B cell (primary cell): ENCODE results near the gene CTSO. TPM values are rescaled to one million over a fixed set of nuclear protein-coding genes. Genes with fewer than 3 reads are reported as not detected.
A peak's percentile ranks its signal among the peaks of the same experiment; 100 is the strongest.

Experiments used
- ATAC-seq: fragments of 200-7000 bp; cut with Tn5 transposase; one replicate; pipeline ENCODE4 v1.10.0; 2021; ENCODE audit warnings: low read depth, mild to moderate bottlenecking, moderate number of reproducible peaks, moderate library complexity
- CTCF ChIA-PET: fragments of 350-600 bp; sonication (Branson Sonifier 250); formaldehyde crosslinking; loops from one replicate; lab custom pipeline; 2021; ENCODE audit warnings: antibody characterized with exemption, inconsistent platforms; lab: Charles Lee
- POLR2A ChIA-PET: fragments of 350-600 bp; sonication (Branson Sonifier 250); formaldehyde crosslinking; loops from one replicate; lab custom pipeline; 2021; ENCODE audit warnings: antibody characterized with exemption; lab: Charles Lee
- DNase-seq: peaks from one replicate; pipeline ENCODE4 v3.0.0; 2013
- H2AFZ ChIP-seq: 2 replicates; pipeline ENCODE4 v1.6.1; 2012; ENCODE audit warnings: mild to moderate bottlenecking, low read depth, low read length; ENCODE audit not compliant: insufficient read depth, poor library complexity, severe bottlenecking
- H3K27ac ChIP-seq, 2 donors: 1 replicate in 1 of 2; 2 replicates in 1 of 2; pipeline ENCODE4 v1.5.1; 2012 to 2013; ENCODE audit warnings: low read length in 2 of 2, mild to moderate bottlenecking in 2 of 2, moderate library complexity in 1 of 2
- H3K27me3 ChIP-seq, 4 experiments: fragments of 200-600 bp in 1 of 4; sonication (generic) in 1 of 4; replicated peaks in 1 of 4; 1 replicate in 2 of 4; 2 replicates in 2 of 4; pipeline versions ENCODE4 v1.6.1 to v1.7.0; 2013 to 2016; ENCODE audit warnings: low read length in 3 of 4, mild to moderate bottlenecking in 2 of 4, mixed read lengths in 1 of 4, moderate library complexity in 1 of 4; ENCODE audit not compliant: insufficient read depth in 4 of 4, control insufficient read depth in 3 of 4; ENCODE audit errors: control extremely low read depth in 1 of 4
- H3K36me3 ChIP-seq, 2 experiments: replicated peaks in 1 of 2; 1 replicate in 1 of 2; 2 replicates in 1 of 2; pipeline versions ENCODE4 v1.6.1 to v1.7.1; 2013; ENCODE audit warnings: low read length in 1 of 2; ENCODE audit not compliant: insufficient read depth in 2 of 2, control insufficient read depth in 1 of 2; ENCODE audit errors: control extremely low read depth in 1 of 2, extremely low read depth in 1 of 2
- H3K4me1 ChIP-seq, 2 donors: fragments of 200-600 bp in 1 of 2; sonication (generic) in 1 of 2; 1 replicate in 1 of 2; 2 replicates in 1 of 2; pipeline versions ENCODE4 v1.5.1 to v1.6.1; 2013 to 2017; ENCODE audit warnings: low read length in 2 of 2; ENCODE audit not compliant: control insufficient read depth in 2 of 2, insufficient read depth in 2 of 2
- H3K4me2 ChIP-seq: replicated peaks from 2 replicates; pipeline ENCODE3; 2012; ENCODE audit warnings: mild to moderate bottlenecking, low read depth, low read length; ENCODE audit not compliant: poor library complexity, severe bottlenecking
- H3K4me3 ChIP-seq, 5 experiments: fragments of 200-600 bp in 1 of 5; sonication (generic) in 1 of 5; 1 replicate in 3 of 5; 2 replicates in 2 of 5; pipeline versions ENCODE4 v1.5.1 to v1.7.0; 2011 to 2016; ENCODE audit warnings: low read length in 4 of 5, mild to moderate bottlenecking in 4 of 5, low read depth in 2 of 5, control low read depth in 1 of 5, moderate library complexity in 1 of 5; ENCODE audit not compliant: insufficient read depth in 1 of 5; ENCODE audit errors: control extremely low read depth in 1 of 5, extremely low read depth in 1 of 5
- H3K79me2 ChIP-seq: fragments of 200-600 bp; sonication (generic); one replicate; pipeline ENCODE4 v1.6.0; 2016; ENCODE audit warnings: low read length; ENCODE audit not compliant: control insufficient read depth, insufficient read depth
- H3K9ac ChIP-seq: fragments of 200-600 bp; sonication (generic); 2 replicates; pipeline ENCODE4 v1.6.1; 2017; ENCODE audit warnings: mild to moderate bottlenecking, low read length, moderate library complexity
- H3K9me3 ChIP-seq, 3 donors: one replicate each; pipeline versions ENCODE4 v1.6.1 to v1.7.1; 2013; ENCODE audit warnings: low read length in 2 of 3; ENCODE audit not compliant: control insufficient read depth in 2 of 3, insufficient read depth in 1 of 3; ENCODE audit errors: control extremely low read depth in 1 of 3
- H4K20me1 ChIP-seq: 2 replicates; pipeline ENCODE4 v1.6.0; 2012; ENCODE audit warnings: mild to moderate bottlenecking, low read length; ENCODE audit not compliant: insufficient read depth, control insufficient read depth, poor library complexity, severe bottlenecking
- H3K27ac Mint-ChIP-seq: one replicate; pipeline ENCODE4 v1.8.0; 2021; ENCODE audit warnings: mixed read lengths
- H3K27me3 Mint-ChIP-seq: one replicate; pipeline ENCODE4 v1.8.0; 2021; ENCODE audit warnings: mixed read lengths
- H3K4me1 Mint-ChIP-seq: one replicate; pipeline ENCODE4 v1.8.0; 2021; ENCODE audit warnings: mixed read lengths
- H3K4me3 Mint-ChIP-seq: one replicate; pipeline ENCODE4 v1.8.0; 2021; ENCODE audit warnings: mixed read lengths
- H3K9me3 Mint-ChIP-seq: one replicate; pipeline ENCODE4 v1.8.0; 2022; ENCODE audit warnings: mixed read lengths; ENCODE audit not compliant: insufficient read depth
- EZH2 ChIP-seq: IDR thresholded peaks from 2 replicates; pipeline ENCODE4 v1.6.1; 2012; ENCODE audit warnings: borderline replicate concordance, low read depth, mild to moderate bottlenecking, moderate library complexity, low read length; ENCODE audit not compliant: insufficient read depth, poor library complexity, severe bottlenecking
- WGBS: methylation state at CpG from one replicate; pipeline ENCODE4 v1.1.5; 2013; ENCODE audit warnings: missing lambda C conversion rate; ENCODE audit not compliant: insufficient coverage; 5-methylcytosine and 5-hydroxymethylcytosine counted together
- intact Hi-C: fragments of 100-400 bp; cut with micrococcal nuclease; formaldehyde crosslinking; loops from one replicate; pipeline ENCODE4 v1.10.0; 2022
- polyA plus RNA-seq: library from polyadenylated mRNA; depleted of rRNA; stranded (reverse); fragments of >200 nt; gene quantifications from 2 replicates; pipeline ENCODE4 v1.2.3, GENCODE V29; 2012
- total RNA-seq, 2 donors: library from RNA; stranded (reverse); fragments of 120-200 nt in 1 of 2; gene quantifications; 1 replicate in 1 of 2; 2 replicates in 1 of 2; pipeline versions ENCODE4 v1.2.3 to v1.2.4, GENCODE V29; 2013 to 2022
- TF ChIP-seq, protein P1 (sequence below): fragments of 200-600 bp; IDR thresholded peaks from one replicate; pipeline ENCODE4 v1.8.0; 2022; ENCODE audit warnings: antibody characterized with exemption, mild to moderate bottlenecking

Gene CTSO
- total and polyA plus RNA-seq, 2 donors (not counting 1 experiment from before 2014, with no cell fraction given) = 8.5 to 15.5 TPM

DNA sequence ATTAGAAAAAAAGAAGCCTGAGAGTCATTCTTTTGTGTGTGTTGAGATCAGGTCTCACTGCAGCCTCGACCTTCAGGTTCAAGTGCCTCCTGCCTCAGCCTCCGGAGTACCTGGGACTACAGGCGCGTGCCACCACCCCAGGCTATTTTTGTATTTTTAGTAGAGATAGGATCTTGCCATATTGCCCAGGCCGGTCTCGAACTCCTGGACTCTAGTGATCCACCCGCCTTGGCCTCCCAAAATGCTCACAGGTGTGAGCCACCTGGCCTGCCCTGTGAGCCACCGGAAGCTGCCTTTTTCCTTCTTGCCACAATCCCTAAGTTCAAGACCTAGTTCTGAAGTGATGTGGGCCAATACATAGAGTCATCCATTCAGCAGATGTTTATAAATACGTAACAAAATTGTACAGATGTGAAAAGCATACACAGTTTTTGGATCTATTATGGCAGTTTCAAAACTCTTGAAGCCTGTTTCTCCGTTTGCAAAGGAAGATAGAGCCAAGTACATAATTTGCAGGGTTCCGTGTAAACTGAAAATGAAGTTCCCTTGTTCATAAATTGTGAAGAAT lies 536 bp upstream of the CTSO start:
- H3K9me3 Mint-ChIP-seq = no peaks in the 10 kb centered on the region

DNA sequence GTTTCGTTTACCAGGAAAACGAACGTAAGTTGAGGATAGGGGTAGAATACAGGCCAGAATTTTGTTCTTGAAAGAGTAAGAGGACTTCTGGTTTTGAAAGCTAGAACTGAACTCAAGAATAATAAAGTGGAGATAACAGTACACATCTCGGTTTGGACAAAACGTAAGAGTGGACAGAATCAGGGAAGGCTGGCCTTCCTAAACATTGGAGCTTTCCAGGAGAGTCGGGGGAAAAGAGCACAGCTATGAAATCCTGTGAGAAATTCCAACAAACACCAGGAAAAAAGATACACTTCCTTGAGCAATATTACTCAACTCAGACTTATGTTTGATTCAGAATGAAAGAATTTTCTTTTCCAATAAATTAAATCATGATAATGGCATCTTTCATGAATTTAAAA lies 1.2 kb downstream of the CTSO start:
- DNase-seq = no peak
- Histone ChIP-seq H3K4me2 (no peak overlapping the region), H3K4me3 (no peak overlapping the region), H3K36me3 (no peaks in the 10 kb centered on the region), H2AFZ (no peak overlapping the region), H3K27ac (no peak overlapping the region), H4K20me1 (no peaks in the 10 kb centered on the region), H3K79me2 (peaks cover 3% of the 10 kb centered on the region), H3K27me3 (no peaks in the 10 kb centered on the region), H3K9me3 (no peaks in the 10 kb centered on the region), H3K4me1 (peaks cover 8 to 9% of the 10 kb centered on the region in 2 donors), H3K9ac (no peak overlapping the region)
- TF ChIP-seq, protein P1, sequence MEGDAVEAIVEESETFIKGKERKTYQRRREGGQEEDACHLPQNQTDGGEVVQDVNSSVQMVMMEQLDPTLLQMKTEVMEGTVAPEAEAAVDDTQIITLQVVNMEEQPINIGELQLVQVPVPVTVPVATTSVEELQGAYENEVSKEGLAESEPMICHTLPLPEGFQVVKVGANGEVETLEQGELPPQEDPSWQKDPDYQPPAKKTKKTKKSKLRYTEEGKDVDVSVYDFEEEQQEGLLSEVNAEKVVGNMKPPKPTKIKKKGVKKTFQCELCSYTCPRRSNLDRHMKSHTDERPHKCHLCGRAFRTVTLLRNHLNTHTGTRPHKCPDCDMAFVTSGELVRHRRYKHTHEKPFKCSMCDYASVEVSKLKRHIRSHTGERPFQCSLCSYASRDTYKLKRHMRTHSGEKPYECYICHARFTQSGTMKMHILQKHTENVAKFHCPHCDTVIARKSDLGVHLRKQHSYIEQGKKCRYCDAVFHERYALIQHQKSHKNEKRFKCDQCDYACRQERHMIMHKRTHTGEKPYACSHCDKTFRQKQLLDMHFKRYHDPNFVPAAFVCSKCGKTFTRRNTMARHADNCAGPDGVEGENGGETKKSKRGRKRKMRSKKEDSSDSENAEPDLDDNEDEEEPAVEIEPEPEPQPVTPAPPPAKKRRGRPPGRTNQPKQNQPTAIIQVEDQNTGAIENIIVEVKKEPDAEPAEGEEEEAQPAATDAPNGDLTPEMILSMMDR = no peak
- TF ChIP-seq EZH2 = no peak
- peaks cover 2% of the 10 kb centered on the region for H3K27me3 Mint-ChIP-seq
- intact Hi-C loops = loop anchor here (2.0 to 10.0 kb wide), 2 partner anchors 142 to 1328 kb away; no protein-coding TSS in a partner anchor
- POLR2A ChIA-PET = no interaction called here
- no peak for ATAC-seq
- peak overlapping the region; percentile 3 for H3K27ac Mint-ChIP-seq
- H3K9me3 Mint-ChIP-seq = no peaks in the 10 kb centered on the region
- peaks cover 14% of the 10 kb centered on the region for H3K4me1 Mint-ChIP-seq
- CTCF ChIA-PET = interaction anchor here (1.2 to 2.3 kb wide), 5 partner anchors 9 to 578 kb away, joined by 3 to 11 read pairs (median 3); no protein-coding TSS in a partner anchor
- H3K4me3 Mint-ChIP-seq = peak overlapping the region; percentile 54
- WGBS = 100% methylated on average over 2 of the region's 6 CpGs

More for the DNA sequence above, 536 bp upstream of the CTSO start:
- TF ChIP-seq EZH2 = no peak
- TF ChIP-seq, protein P1 = no peak
- WGBS = 100% methylated on average over 6 of the region's 11 CpGs
- Histone ChIP-seq H3K9ac (peak overlapping the region; percentile 96), H3K27me3 (no peaks in the 10 kb centered on the region), H2AFZ (peak overlapping the region; percentile 99), H3K4me2 (peak overlapping the region; percentile 86), H3K9me3 (no peaks in the 10 kb centered on the region), H3K4me1 (peaks cover 8 to 9% of the 10 kb centered on the region in 2 donors), H3K4me3 (peak overlapping the region; percentile 53 to 97 (median 88)), H3K79me2 (peaks cover 3% of the 10 kb centered on the region), H3K36me3 (no peaks in the 10 kb centered on the region), H3K27ac (peak overlapping the region; percentile 87 to 96), H4K20me1 (no peaks in the 10 kb centered on the region)
- intact Hi-C loops = loop anchor here (10.0 kb wide), 1 partner anchor 1329 kb away; no protein-coding TSS in a partner anchor
- POLR2A ChIA-PET = no interaction called here
- CTCF ChIA-PET = interaction anchor here (1.0 to 2.3 kb wide), 6 partner anchors 10 to 1405 kb away, joined by 3 to 11 read pairs (median 4); partner anchors contain the start of genes GUCY1B1 and PLRG1
- DNase-seq (no peak), ATAC-seq (no peak)
- H3K4me3 Mint-ChIP-seq = peak overlapping the region; percentile 97
- H3K27me3 Mint-ChIP-seq = peaks cover 11% of the 10 kb centered on the region
- H3K4me1 Mint-ChIP-seq = peaks cover 14% of the 10 kb centered on the region
- H3K27ac Mint-ChIP-seq = peak overlapping the region; percentile 98
